Memory B cell (primary cell): ENCODE measurements around the gene SLC6A17.

ENCODE experiments used
- ATAC-seq: fragments of 150-1000 bp; cut with Tn5 transposase; 2 replicates; pipeline ENCODE4 v1.10.0; 2021; ENCODE audit warnings: low read depth, mild to moderate bottlenecking, moderate library complexity
- DNase-seq, 2 donors: peaks; one replicate each; pipeline ENCODE4 v3.0.0; 2022; ENCODE audit warnings: low spot score in 2 of 2
- H3K27ac Mint-ChIP-seq: one replicate; pipeline ENCODE4 v1.8.0; 2022; ENCODE audit warnings: mild to moderate bottlenecking, moderate library complexity, mixed read lengths
- H3K27me3 Mint-ChIP-seq: one replicate; pipeline ENCODE4 v1.8.0; 2022; ENCODE audit warnings: mixed read lengths
- H3K36me3 Mint-ChIP-seq: one replicate; pipeline ENCODE4 v1.8.0; 2022; ENCODE audit warnings: mild to moderate bottlenecking, mixed read lengths
- H3K4me1 Mint-ChIP-seq: one replicate; pipeline ENCODE4 v1.8.0; 2022; ENCODE audit warnings: mixed read lengths
- H3K4me3 Mint-ChIP-seq: one replicate; pipeline ENCODE4 v1.8.0; 2022; ENCODE audit warnings: mild to moderate bottlenecking, moderate library complexity, mixed read lengths
- H3K9me3 Mint-ChIP-seq: one replicate; pipeline ENCODE4 v1.8.0; 2022; ENCODE audit warnings: mixed read lengths

The SLC6A17 gene

DNA sequence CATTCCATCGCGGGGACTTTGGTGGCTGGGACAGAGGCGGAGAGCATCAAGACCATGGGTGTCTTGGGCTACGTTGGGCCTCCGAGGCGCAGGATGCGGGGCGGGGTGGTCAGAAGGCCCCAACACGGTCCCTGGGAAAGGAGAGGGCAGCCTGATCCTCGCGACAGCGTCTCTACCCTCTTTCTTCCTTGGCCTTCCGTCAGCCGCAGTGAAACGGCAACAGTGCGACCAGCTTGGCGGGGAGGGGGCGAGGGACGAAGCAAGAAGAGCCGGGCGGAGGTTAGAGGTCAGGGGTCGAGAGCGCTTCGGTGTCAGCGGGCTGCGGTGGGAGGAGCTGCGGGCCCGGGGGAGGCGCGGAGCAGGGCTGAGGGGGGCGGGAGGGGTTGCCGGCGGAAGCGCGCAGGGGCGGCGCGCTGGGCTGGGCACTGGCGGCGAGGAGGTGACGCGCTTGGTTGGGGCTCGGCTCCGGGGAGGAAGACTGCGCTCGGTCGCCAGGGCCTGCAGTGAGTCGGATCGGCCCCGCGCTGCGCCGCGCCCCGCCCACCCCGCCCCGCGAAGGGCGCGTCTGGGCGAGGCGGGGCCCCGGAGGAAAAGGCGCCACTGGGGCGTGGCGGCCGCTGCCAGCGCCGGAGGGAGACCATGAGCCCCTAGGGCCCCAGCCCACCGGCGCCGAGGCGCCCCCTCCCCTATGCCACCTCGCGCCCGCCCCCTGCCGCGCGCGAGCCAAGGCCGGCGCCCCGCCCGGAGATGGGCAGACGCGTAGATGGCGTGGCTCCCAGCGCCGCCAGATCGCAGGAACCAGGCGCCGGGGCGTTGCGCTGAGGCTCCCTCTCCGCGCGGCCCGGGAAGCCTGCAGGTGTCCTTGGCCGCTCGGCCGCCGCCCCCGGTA is 59.7 kb downstream of the SLC6A17 start, which contains the start of gene KCNC4:
KCNC4 (plus strand) TSS at position 600 of the 889 bp plus-strand sequence. CDS start 1,186 bp downstream, outside the sequence.
- Mint-ChIP-seq H3K27me3 (no peaks in the 10 kb centered on the region), H3K36me3 (no peaks in the 10 kb centered on the region), H3K4me1 (peaks cover 39% of the 10 kb centered on the region), H3K9me3 (no peaks in the 10 kb centered on the region), H3K27ac (peak within 1 kb of the TSS; percentile 95), H3K4me3 (peak within 1 kb of the TSS; percentile 94)
- DNase-seq (peak; percentile 79 to 85), ATAC-seq (peak; percentile 86)

DNA sequence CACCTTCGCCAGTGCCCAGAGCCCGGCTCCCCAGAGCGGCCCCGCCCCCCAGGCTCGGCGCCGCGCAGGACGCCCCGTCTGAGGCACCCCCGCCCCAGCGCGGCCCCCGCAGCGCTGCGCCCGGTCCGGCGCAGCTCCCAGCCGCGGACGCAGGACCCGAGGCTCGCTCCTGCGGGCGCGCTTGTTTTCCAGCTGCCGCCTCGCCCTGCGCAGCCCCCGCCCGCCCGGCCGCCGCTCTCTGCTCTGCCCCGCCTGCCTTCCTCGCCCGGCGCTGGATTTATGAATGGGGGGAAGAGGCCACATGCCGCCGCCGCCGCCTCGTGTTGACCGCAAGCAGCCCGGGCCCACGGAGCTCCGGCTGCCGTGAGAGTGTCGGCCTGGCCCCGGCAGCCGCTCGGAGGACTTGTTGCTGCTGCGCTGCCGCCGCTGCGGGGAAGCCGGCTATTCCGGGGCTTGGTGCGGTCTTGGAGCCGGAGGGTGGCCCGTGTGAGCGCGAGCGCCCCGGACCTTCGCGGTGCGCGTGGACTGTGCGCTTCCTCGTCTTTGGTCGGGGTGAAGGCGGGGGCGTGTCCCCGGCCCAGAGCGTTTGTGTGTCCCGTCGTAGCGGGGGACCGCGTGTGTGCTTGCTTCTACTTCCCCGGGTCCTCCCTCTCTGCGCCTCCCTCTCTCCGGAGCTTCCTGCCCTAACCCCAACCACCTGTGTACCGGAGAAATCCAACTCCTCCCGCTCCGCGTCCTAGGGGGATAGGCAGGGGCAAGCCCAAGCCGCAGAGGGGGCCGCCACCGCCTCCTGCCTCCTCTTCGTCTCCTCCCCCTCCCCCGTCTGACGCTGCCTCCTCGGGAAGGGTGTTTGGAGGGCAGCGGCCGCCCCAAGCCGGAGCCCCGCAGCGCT is 60.6 kb downstream of the SLC6A17 start:
- ATAC-seq = peak; percentile 17
- no peaks in the 10 kb centered on the region for H3K36me3 Mint-ChIP-seq
- peak overlapping the region; percentile 78 for H3K27ac Mint-ChIP-seq
- peak; percentile 45 to 61 for DNase-seq
- no peaks in the 10 kb centered on the region for H3K9me3 Mint-ChIP-seq
- peaks cover 39% of the 10 kb centered on the region for H3K4me1 Mint-ChIP-seq
- H3K27me3 Mint-ChIP-seq = no peaks in the 10 kb centered on the region
- peak overlapping the region; percentile 90 for H3K4me3 Mint-ChIP-seq

DNA sequence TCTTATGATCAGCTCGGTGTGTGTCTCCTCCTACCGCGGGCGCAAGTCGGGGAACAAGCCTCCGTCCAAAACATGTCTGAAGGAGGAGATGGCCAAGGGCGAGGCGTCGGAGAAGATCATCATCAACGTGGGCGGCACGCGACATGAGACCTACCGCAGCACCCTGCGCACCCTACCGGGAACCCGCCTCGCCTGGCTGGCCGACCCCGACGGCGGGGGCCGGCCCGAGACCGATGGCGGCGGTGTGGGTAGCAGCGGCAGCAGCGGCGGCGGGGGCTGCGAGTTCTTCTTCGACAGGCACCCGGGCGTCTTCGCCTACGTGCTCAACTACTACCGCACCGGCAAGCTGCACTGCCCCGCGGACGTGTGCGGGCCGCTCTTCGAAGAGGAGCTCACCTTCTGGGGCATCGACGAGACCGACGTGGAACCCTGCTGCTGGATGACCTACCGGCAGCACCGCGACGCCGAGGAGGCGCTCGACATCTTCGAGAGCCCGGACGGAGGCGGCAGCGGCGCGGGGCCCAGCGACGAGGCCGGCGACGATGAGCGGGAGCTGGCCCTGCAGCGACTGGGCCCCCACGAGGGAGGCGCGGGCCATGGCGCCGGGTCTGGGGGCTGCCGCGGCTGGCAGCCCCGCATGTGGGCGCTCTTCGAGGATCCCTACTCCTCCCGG is 61.3 kb downstream of the SLC6A17 start:
- peak overlapping the region; percentile 90 for H3K4me3 Mint-ChIP-seq
- H3K9me3 Mint-ChIP-seq = no peaks in the 10 kb centered on the region
- no peaks in the 10 kb centered on the region for H3K27me3 Mint-ChIP-seq
- ATAC-seq = peak; percentile 6
- no peaks in the 10 kb centered on the region for H3K36me3 Mint-ChIP-seq
- peak; percentile 39 to 59 for DNase-seq
- peak overlapping the region; percentile 78 for H3K27ac Mint-ChIP-seq
- H3K4me1 Mint-ChIP-seq = peaks cover 39% of the 10 kb centered on the region

DNA sequence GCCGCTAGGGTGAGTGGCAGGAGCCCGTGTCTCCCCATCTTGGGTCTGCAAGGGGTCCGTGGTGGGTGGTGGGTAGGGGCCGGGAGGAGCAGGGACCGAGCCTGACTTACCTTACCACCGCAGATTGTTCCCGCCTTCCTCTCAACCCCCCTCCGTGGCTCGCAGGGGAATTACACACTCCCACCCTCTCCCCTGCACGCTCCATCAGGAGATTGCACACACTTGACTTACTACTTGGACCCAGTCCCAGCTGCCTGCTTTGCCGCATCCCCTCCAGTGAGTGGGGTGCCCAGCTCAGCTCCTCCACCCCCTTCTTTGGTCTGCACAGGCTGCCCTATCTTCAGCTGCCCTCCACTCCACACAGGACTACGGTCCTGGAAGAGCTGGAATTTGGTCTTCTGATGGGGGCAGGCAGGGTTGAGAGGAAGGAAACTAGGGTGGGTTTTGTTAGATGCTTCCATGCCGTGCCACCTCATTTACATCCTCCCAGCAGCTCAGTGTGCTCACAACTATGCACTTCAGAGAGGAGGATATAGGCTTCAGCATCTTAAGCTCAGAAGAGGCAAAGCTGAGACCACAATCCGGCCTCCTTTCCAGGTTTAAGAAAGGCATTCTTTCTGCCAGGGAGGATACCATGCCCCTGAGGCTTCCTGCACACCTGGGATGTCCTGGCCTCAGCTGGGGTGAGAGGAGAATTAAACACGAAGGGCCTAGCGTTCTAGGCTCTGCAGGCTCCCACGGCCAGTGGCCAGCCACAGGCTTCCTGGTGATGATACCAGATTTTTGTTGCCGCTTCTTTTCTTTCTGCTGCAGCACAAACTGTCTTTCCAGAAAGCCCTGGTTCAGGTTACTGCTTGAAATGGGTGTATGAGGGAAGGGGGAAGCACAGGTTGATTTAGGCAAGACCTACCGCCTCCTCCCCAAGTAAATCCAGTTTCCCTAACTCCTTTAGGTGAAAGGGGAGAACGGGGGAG is 62.2 kb downstream of the SLC6A17 start:
- Mint-ChIP-seq H3K36me3 (no peaks in the 10 kb centered on the region), H3K27ac (peak overlapping the region; percentile 77), H3K27me3 (no peaks in the 10 kb centered on the region), H3K4me3 (peak overlapping the region; percentile 88), H3K9me3 (no peaks in the 10 kb centered on the region), H3K4me1 (peaks cover 38% of the 10 kb centered on the region)
- no peak for ATAC-seq
- no peak for DNase-seq

DNA sequence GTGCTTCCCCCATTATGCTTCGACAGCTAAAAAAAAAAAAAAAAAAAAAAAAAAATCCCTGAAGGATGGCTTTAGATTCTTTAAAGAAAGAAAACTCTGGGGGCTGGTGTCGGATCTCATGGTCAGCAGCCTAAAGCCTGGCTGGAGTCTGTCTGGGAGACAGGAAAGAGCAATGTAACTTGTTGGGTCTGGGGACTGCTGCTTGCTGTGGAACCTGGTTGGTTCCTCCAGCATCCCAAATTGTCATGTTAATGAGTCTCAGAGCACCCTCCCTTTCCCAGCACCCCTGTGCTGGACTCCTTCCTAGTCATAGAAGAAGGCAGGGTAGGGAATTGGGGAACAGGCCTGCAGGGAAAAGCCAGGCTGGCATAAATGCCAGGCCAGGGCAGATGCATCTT is 62.8 kb downstream of the SLC6A17 start:
- H3K9me3 Mint-ChIP-seq = no peaks in the 10 kb centered on the region
- no peaks in the 10 kb centered on the region for H3K36me3 Mint-ChIP-seq
- no peak overlapping the region for H3K27ac Mint-ChIP-seq
- ATAC-seq (no peak), DNase-seq (no peak)
- H3K4me1 Mint-ChIP-seq = peaks cover 38% of the 10 kb centered on the region
- no peaks in the 10 kb centered on the region for H3K27me3 Mint-ChIP-seq
- H3K4me3 Mint-ChIP-seq = no peak overlapping the region

DNA sequence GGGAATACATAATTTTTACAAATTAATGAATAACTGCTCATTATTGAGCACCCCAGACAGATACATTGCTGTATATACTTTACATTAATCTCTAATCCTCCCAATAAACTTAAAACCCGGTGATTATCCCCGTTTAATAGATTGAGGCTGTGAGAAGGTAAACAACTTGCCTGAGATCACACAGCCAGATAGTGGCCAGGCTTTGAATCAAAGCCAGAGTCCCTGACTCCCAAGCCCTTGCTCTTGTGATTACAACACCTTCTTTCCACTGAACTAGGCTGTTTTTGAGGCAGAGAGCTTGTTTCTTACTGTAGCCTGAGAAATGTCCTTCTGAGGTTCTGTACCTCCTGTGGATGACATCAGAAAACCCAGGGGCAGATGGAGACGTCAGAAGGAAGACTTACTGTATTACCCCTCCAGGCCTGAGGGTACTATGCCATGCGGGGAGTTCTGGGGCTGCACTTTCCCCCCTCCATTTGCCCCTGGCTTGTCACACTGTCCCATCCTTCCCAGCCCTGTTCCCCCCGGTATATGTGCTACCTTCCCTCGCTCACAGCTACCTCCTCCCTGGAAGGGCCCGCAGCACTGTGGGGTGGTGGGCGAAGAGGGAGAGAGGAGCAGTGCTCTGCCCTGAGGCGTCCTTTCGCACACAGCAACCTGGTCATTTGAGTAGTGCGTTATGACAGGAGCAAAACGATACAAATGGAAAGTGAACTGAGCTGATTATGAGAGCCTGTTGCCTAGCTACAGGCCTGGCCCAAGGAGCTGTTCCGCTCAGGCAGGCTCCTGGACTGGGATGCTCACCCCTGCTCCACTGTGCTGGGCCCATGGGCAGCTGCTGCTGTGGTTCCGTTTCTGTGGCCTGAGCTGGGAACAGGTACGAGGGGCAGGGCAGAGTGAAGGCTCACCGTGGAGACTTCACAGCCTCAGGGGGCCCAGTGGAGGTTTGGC is 64.4 kb downstream of the SLC6A17 start:
- H3K27me3 Mint-ChIP-seq = no peaks in the 10 kb centered on the region
- no peak overlapping the region for H3K27ac Mint-ChIP-seq
- H3K4me3 Mint-ChIP-seq = no peak overlapping the region
- H3K9me3 Mint-ChIP-seq = no peaks in the 10 kb centered on the region
- no peak for ATAC-seq
- H3K36me3 Mint-ChIP-seq = peaks cover 2% of the 10 kb centered on the region
- no peak for DNase-seq
- H3K4me1 Mint-ChIP-seq = peaks cover 31% of the 10 kb centered on the region

DNA sequence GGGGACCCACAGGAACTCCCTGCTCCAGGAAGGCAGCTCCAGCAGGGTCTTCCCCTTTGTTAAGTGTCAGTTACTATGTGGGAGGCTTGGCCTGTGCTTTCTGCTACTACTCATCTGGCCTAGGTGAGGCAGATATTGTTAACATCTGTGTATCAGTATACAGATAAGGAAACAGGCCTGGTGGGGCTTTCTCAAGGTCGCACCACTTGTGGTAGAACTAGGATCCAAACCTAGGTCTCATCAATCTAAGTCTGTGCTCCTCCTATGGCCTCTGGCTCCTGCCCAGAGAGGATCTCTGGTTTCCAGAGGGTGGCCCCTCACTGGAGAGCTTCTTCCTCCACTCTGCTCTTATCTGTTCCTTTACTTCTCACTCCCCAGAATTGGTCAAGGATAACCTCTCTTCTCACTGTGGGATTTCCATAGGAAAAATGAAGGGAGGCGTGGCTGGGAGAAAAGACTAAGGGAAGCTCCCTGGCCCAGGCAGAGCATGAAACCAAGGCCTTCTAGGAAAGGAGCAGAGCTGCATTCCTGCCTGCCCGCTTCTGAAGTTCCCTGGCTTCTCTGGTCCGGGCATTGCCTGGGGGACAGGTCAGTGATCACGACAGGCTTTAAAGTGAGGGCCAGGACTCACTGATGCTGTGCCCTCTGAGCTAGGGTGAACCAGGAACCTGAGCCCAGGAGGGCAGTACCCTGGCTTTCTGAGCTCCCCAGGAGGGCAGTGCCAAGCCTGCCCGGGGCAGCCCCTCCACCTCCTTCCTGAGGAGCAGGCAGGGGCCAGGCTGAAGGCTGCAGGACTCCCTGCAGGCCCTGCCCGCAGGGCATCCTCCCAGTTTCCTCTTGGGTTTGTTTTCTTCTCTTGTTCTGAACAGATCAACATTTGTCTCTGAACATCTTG is 65.6 kb downstream of the SLC6A17 start:
- Mint-ChIP-seq H3K27me3 (no peaks in the 10 kb centered on the region), H3K9me3 (no peaks in the 10 kb centered on the region), H3K4me3 (no peak overlapping the region), H3K36me3 (peaks cover 2% of the 10 kb centered on the region), H3K27ac (no peak overlapping the region), H3K4me1 (peaks cover 30% of the 10 kb centered on the region)
- ATAC-seq = no peak
- DNase-seq = no peak

DNA sequence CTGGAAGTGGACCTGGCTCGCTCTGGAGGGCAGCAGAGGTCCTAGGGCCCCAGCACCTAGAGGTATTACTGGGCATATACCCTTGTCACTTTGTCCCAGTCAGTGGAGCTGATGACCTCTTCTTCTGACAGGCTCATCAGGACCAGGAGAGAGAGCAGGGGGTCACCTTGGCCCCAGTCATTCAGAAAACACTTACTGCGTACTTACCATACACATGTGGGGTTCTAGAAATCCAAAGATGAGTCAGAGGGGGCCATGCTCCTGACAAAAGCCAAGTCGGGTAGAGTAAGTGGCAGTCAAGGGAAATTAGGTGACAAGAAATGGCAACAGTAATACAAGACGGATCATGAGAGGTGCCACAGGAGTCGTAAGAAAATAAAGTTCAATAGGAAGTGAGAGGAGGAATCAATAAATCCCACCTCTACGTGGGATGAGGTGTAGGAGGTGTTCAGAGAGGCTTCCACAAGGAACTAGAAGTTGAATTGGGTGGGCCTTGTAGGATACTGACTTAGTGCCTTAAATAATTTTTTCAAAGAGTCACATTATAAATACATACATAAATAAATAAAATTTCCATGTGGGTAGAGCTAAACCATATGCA is 66.7 kb downstream of the SLC6A17 start:
- Mint-ChIP-seq H3K4me1 (peaks cover 25% of the 10 kb centered on the region), H3K4me3 (no peak overlapping the region), H3K9me3 (no peaks in the 10 kb centered on the region), H3K27me3 (no peaks in the 10 kb centered on the region), H3K27ac (no peak overlapping the region), H3K36me3 (peaks cover 2% of the 10 kb centered on the region)
- ATAC-seq (no peak), DNase-seq (no peak)

DNA sequence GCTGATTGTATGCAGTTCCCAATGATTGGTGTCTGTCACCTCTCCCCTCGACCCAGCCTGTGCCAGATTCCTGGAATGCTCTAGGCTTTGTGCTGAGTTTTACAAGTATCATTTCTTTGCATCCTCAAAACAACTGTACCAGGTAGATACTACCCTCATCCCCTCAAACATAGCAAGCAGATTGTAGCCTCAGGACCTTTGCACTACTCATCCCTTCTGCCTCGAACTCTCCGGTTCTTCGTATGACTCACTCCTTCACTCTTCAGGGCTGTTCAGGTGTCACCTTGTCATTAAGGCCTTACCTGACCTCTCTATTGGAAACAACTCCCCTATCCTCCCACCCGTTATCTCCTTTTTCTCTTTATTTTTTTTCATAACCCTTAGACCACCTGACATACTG is 67.8 kb downstream of the SLC6A17 start:
- Mint-ChIP-seq H3K27ac (no peak overlapping the region), H3K36me3 (peaks cover 2% of the 10 kb centered on the region), H3K4me1 (peaks cover 18% of the 10 kb centered on the region), H3K9me3 (no peaks in the 10 kb centered on the region), H3K4me3 (no peak overlapping the region), H3K27me3 (no peaks in the 10 kb centered on the region)
- DNase-seq = no peak
- no peak for ATAC-seq

DNA sequence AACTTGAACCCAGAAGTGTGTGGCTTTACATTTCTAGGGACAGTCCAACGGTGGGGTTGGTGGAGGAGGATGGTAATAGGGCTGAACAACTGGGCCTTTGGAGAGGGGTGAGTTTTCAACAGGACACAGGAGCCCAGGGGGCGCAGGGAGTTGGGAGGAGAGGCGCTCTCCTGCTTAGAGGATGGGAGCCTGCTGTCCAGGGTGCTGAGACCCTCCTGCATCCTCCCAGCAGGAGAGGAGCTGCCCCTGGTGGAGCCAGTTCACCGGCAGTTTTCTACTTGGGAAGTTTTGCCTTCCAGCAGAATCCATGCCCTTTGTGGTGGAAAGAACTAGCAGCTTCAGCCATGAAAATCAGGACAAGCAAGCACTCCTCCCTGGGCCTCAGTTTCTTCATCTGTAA is 68.4 kb downstream of the SLC6A17 start:
- Mint-ChIP-seq H3K9me3 (no peaks in the 10 kb centered on the region), H3K27me3 (no peaks in the 10 kb centered on the region), H3K27ac (no peak overlapping the region), H3K4me1 (peaks cover 13% of the 10 kb centered on the region), H3K4me3 (no peak overlapping the region), H3K36me3 (peaks cover 6% of the 10 kb centered on the region)
- no peak for DNase-seq
- no peak for ATAC-seq

DNA sequence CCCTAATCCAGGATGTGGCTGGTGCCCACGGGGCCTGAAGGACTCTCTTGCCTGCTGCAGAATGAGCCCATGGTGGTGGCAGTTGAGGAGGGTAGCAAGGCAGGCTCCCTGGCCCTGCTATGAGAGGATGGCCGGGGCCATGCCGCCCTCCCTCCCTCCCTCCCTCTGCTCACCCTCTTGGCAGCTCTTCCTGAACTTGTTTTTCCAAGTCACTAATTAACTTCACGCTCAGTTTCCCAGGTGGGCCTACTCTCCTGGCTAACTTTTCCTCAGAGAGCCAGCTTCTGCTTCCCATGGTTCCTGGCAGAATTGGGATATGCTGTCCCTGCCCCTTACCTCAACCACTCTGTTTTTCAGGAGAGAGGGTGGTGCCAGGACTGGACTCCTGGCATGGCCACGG is 70.0 kb downstream of the SLC6A17 start:
- Mint-ChIP-seq H3K27ac (no peak overlapping the region), H3K4me1 (peaks cover 5% of the 10 kb centered on the region), H3K9me3 (no peaks in the 10 kb centered on the region), H3K36me3 (peaks cover 8% of the 10 kb centered on the region), H3K27me3 (no peaks in the 10 kb centered on the region), H3K4me3 (no peak overlapping the region)
- ATAC-seq (no peak), DNase-seq (no peak)
